ENCODE results near the gene NMNAT2. TPM values are rescaled to one million over a fixed set of nuclear protein-coding genes. Genes with fewer than 3 reads are reported as not detected.
A peak's percentile ranks its signal among the peaks of the same experiment; 100 is the strongest.

Gene NMNAT2
- total and polyA plus RNA-seq, 2 of the 4 experiments (the other 2 are of a cell fraction) = 0.36 to 2.4 TPM

DNA sequence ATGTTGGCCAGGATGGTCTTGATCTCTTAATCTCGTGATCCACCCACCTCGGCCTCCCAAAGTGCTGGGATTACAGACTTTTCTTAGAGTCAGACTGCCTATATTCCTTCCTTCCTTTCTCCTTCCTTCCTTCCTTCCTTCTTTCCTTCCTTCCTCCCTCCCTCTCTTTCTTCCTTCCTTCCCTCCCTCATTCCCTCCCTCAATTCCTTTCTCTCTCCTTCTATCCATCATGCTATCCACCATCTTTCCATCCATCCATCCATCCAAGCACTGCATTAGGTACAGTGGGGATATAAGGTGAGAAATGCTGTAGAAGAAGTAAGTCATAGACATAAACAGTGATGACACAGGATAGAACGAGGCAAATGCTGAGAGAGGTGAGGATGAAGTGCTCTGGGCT lies 218.9 kb downstream of the NMNAT2 start:
- Histone ChIP-seq H3K27me3 (ENCODE audit: control insufficient read depth, insufficient read depth, low read length) (no peaks in the 10 kb centered on the region), H3K56ac (ENCODE audit: extremely low read depth, insufficient read depth, low read length) (no peak overlapping the region), H2BK5ac (ENCODE audit: low read depth, low read length, poor library complexity, severe bottlenecking) (no peak overlapping the region), H2BK15ac (ENCODE audit: low read depth, low read length) (0 out of 3 replicates have a peak overlapping the region, but pooled peaks have one; percentile 3), H3K9ac (ENCODE audit: low read depth, low read length) (no peak overlapping the region), H2BK120ac (ENCODE audit: low read depth, low read length) (no peak overlapping the region), H3K27ac (ENCODE audit: insufficient read depth, low read length) (no peak overlapping the region), H3K36me3 (ENCODE audit: control insufficient read depth, insufficient read depth, low read length) (no peaks in the 10 kb centered on the region), H2AFZ (replicated peaks; ENCODE audit: low read length, poor library complexity) (no peak overlapping the region), H2AK9ac (replicated peaks; ENCODE audit: low read depth, low read length, poor library complexity) (no peak overlapping the region), H4K8ac (ENCODE audit: low read depth in 2 of 2, low read length in 2 of 2) (no peak overlapping the region), H4K5ac (ENCODE audit: low read depth, low read length) (no peak overlapping the region), H3K23ac (ENCODE audit: low read depth, low read length) (no peak overlapping the region), H3K4me1 (ENCODE audit: control insufficient read depth, insufficient read depth, low read length) (peaks cover 6% of the 10 kb centered on the region), H2BK20ac (ENCODE audit: low read depth, low read length) (no peak overlapping the region), H3K79me1 (ENCODE audit: low read depth in 1 of 2, low read length in 2 of 2) (no peaks in the 10 kb centered on the region), H3K9me3 (ENCODE audit: control insufficient read depth, insufficient read depth, low read length) (no peaks in the 10 kb centered on the region), H3K18ac (ENCODE audit: low read depth, low read length) (no peak overlapping the region), H3K4ac (ENCODE audit: low read depth, low read length) (no peak overlapping the region), H3K4me3 (ENCODE audit: insufficient read depth, low read depth, low read length) (no peak overlapping the region), H3K4me2 (ENCODE audit: low read depth, low read length) (no peak overlapping the region), H3K9me1 (ENCODE audit: insufficient read depth, low read length) (peaks cover 7% of the 10 kb centered on the region), H3K14ac (replicated peaks; ENCODE audit: low read depth, low read length) (no peak overlapping the region), H4K91ac (ENCODE audit: insufficient read depth, low read depth, low read length) (no peak overlapping the region), H4K20me1 (ENCODE audit: insufficient read depth, low read length) (no peaks in the 10 kb centered on the region), H2AK5ac (ENCODE audit: low read depth, low read length) (no peak overlapping the region; the same call in 1 of the 2 replicates)
- TF ChIP-seq FOS (IDR thresholded peaks at IDR 0.05; ENCODE audit: low read depth, low read length) (no peak), RFX5 (IDR thresholded peaks at IDR 0.05; ENCODE audit: low read depth, low read length) (no peak), CEBPB (IDR thresholded peaks at IDR 0.05; ENCODE audit: low read depth, low read length) (no peak)
- TF ChIP-seq, protein P1, sequence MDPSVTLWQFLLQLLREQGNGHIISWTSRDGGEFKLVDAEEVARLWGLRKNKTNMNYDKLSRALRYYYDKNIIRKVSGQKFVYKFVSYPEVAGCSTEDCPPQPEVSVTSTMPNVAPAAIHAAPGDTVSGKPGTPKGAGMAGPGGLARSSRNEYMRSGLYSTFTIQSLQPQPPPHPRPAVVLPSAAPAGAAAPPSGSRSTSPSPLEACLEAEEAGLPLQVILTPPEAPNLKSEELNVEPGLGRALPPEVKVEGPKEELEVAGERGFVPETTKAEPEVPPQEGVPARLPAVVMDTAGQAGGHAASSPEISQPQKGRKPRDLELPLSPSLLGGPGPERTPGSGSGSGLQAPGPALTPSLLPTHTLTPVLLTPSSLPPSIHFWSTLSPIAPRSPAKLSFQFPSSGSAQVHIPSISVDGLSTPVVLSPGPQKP (IDR thresholded peaks at IDR 0.05; ENCODE audit: borderline replicate concordance, low read depth, low read length) = no peak
- TF ChIP-seq, protein P2, sequence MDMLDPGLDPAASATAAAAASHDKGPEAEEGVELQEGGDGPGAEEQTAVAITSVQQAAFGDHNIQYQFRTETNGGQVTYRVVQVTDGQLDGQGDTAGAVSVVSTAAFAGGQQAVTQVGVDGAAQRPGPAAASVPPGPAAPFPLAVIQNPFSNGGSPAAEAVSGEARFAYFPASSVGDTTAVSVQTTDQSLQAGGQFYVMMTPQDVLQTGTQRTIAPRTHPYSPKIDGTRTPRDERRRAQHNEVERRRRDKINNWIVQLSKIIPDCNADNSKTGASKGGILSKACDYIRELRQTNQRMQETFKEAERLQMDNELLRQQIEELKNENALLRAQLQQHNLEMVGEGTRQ (IDR thresholded peaks at IDR 0.05; ENCODE audit: low read depth, low read length) = no peak
- no peak for ATAC-seq (ENCODE audit: low read depth)
- 95% methylated on average over 3 of the region's 3 CpGs; no CpG with 5 or more reads in 1 of the 2 experiments for WGBS, 2 experiments (ENCODE audit: extremely low coverage in 2 of 2, insufficient read length in 1 of 2)
- intact Hi-C loops (cut with micrococcal nuclease) = no loop called here
- CTCF ChIA-PET = no interaction called here
- no TSS peak for BruUV-seq (replicated peaks)
- in situ Hi-C loops (cut with MboI; ENCODE audit: low sequenced_read_pairs) = no loop called here
- POLR2A ChIA-PET (ENCODE audit: unreplicated experiment) = no interaction called here
- dilution Hi-C loops (cut with HindIII; ENCODE audit: low sequenced_read_pairs, unreplicated experiment) = no loop called here
- no peak for DNase-seq

Data from IMR-90 (cell line).